Urinary bladder (tissue), 4 donors: ENCODE results near the gene MAP1LC3B. TPM values are rescaled to one million over a fixed set of nuclear protein-coding genes. Genes with fewer than 3 reads are reported as not detected.

Source experiments
- DNase-seq: peaks from one replicate; pipeline ENCODE4 v3.0.0-alpha.2; 2015; ENCODE audit errors: extremely low spot score
- H3K27ac ChIP-seq: one replicate; pipeline ENCODE4 v1.5.1; 2013; ENCODE audit warnings: low read depth, mild to moderate bottlenecking, moderate library complexity
- H3K36me3 ChIP-seq: one replicate; pipeline ENCODE4 v1.6.1; 2013; ENCODE audit warnings: mild to moderate bottlenecking, moderate library complexity; ENCODE audit not compliant: insufficient read depth
- H3K4me1 ChIP-seq: one replicate; pipeline ENCODE4 v1.6.1; 2013; ENCODE audit warnings: mild to moderate bottlenecking, moderate library complexity; ENCODE audit not compliant: insufficient read depth
- H3K4me3 ChIP-seq: one replicate; pipeline ENCODE4 v1.5.1; 2013; ENCODE audit warnings: low read depth, low read length
- WGBS: extraction: QIAGEN DNeasy Blood & Tissue Kit; methylation state at CpG from one replicate; pipeline ENCODE4 v1.1.7; 2013; 5-methylcytosine and 5-hydroxymethylcytosine counted together
- polyA plus RNA-seq: library from polyadenylated mRNA; stranded (reverse); fragments of 200-250 nt; gene quantifications from one replicate; pipeline ENCODE4 v1.2.3, GENCODE V29; 2013
- total RNA-seq: library from RNA; depleted of rRNA; stranded (reverse); fragments of >200 nt; gene quantifications from one replicate; pipeline ENCODE4 v1.2.3, GENCODE V29; 2014
- donor health status: healthy with polysubstance abuse.
- donor health status: healthy.

The MAP1LC3B gene
- total and polyA plus RNA-seq, 2 donors = 27.3 to 68.9 TPM

GRCh38 chr16:87393680-87394055, 1.5 kb downstream of the MAP1LC3B start:
- Histone ChIP-seq H3K36me3 (peaks cover under 1% of the 10 kb centered on the region), H3K4me1 (no peaks in the 10 kb centered on the region), H3K4me3 (peak overlapping the region; percentile 95), H3K27ac (no peak overlapping the region)
- no peak for DNase-seq
- 84% methylated on average over 6 of the region's 6 CpGs for WGBS

GRCh38 chr16:87395181-87395842, 3.2 kb downstream of the MAP1LC3B start:
- Histone ChIP-seq H3K4me3 (no peak overlapping the region), H3K36me3 (peaks cover 6% of the 10 kb centered on the region), H3K27ac (no peak overlapping the region), H3K4me1 (no peaks in the 10 kb centered on the region)
- 69% methylated on average over 7 of the region's 7 CpGs for WGBS
- no peak for DNase-seq

- H3K36me3 ChIP-seq = peaks cover 5% of the 10 kb centered on the region
- H3K27ac ChIP-seq = no peak overlapping the region
- DNase-seq = no peak
- H3K4me1 ChIP-seq = no peaks in the 10 kb centered on the region
- 92% methylated on average over 19 of the region's 19 CpGs for WGBS
- H3K4me3 ChIP-seq = no peak overlapping the region
Measured at GRCh38 chr16:87404764-87405625, 12.9 kb downstream of the MAP1LC3B start.

DNA sequence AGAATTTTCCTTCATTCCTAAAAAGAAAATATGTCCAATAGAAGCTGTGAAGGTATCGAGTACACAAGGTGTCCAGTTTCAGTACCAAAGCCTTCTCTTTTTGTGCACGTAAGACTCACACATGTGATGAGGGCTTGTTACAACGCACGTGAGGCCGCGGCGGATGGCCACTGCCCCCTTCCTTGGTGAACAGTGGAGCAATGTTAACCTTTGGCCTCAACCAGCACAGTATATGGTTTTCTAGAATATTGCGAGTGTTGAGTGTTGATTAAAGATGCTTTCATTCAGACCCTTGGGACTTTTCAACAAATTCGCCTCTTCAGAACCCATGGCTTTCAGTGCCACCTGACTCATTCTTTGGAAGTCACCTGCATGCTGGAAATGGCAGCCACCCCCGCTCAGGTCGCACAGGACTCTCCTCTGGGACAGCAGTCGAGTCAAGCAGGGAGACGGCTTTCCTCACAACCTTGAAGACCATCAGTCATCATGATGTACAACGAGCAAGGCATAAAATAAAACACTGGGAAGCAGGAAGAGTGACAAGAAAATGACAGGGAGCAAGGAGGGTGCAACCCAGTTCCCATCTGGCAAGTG, 14.5 kb downstream of the MAP1LC3B start:
- H3K4me1 ChIP-seq = no peaks in the 10 kb centered on the region
- H3K4me3 ChIP-seq = no peak overlapping the region
- 90% methylated on average over 14 of the region's 14 CpGs for WGBS
- no peak for DNase-seq
- H3K36me3 ChIP-seq = peaks cover 6% of the 10 kb centered on the region
- no peak overlapping the region for H3K27ac ChIP-seq

- Histone ChIP-seq H3K27ac (no peak overlapping the region), H3K4me3 (no peak overlapping the region), H3K36me3 (peaks cover 9% of the 10 kb centered on the region), H3K4me1 (no peaks in the 10 kb centered on the region)
- WGBS = 82% methylated on average over 26 of the region's 26 CpGs
- no peak for DNase-seq
Measured at GRCh38 chr16:87407511-87408112, 15.5 kb downstream of the MAP1LC3B start.

DNA sequence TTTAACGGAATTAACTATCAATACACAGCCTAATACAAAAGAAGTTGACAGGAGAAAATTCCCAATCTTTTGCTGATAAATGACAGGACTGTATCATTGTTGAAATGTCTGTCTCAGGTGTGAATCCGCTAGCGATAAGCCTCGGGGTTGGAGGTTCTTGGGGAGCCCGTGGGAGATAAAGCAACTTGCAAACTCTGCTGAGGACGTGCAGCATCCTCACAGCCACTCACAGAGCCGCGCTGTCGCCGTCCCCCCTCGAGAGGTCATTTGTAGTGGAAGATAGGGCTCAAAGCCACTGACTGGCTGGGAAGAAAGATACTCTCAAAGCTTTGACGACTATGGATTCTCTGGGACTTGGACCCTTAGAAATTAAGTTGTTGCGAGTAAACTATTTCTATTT, 17.0 kb downstream of the MAP1LC3B start:
- Histone ChIP-seq H3K27ac (no peak overlapping the region), H3K4me3 (no peak overlapping the region), H3K36me3 (peaks cover 9% of the 10 kb centered on the region), H3K4me1 (no peaks in the 10 kb centered on the region)
- 70% methylated on average over 13 of the region's 13 CpGs for WGBS
- DNase-seq = no peak

DNA sequence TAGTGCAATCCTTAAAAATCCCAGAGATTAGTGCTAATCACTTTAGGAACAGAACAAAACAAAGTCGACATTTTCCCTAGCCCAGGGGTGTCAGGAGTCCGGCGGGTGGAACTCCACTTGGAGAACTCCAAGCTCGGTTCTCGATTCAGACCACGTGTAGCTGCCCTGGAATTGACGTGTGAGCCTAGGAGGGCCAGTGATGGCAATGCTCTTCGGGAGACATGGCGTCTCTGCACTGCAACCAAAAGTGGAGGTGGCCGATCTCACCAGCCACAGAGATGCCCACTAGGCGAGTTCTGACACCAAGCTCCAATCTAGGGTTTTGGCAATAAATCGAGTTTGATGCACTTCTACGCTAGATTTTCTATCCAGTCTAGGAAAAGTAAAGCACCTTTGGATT, 17.6 kb downstream of the MAP1LC3B start:
- 81% methylated on average over 13 of the region's 13 CpGs for WGBS
- H3K27ac ChIP-seq = no peak overlapping the region
- no peak for DNase-seq
- H3K4me1 ChIP-seq = no peaks in the 10 kb centered on the region
- H3K4me3 ChIP-seq = no peak overlapping the region
- H3K36me3 ChIP-seq = peaks cover 9% of the 10 kb centered on the region

DNA sequence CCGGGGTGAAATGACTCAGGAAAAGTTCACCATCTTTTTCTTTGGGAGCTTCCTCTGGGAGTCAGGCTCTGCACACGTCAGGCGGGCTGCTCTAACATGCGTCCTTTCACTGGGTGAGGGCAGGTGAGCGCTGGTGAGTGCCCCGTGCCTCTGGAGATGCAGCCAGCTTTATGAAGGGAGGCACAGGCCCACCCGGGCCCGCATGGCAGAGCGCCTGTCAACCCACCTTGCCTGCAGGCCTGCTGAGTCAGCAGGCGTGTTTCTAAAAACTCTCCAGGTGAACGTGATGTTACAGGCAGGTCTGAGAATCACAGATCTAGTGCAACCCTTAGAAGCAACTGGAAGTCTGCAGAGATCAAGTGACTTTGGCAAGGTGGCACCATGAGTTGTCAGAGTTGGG, 18.4 kb downstream of the MAP1LC3B start:
- Histone ChIP-seq H3K4me3 (no peak overlapping the region), H3K36me3 (peaks cover 9% of the 10 kb centered on the region), H3K4me1 (no peaks in the 10 kb centered on the region), H3K27ac (no peak overlapping the region)
- no peak for DNase-seq
- 92% methylated on average over 11 of the region's 11 CpGs for WGBS

GRCh38 chr16:87410968-87411367, 18.8 kb downstream of the MAP1LC3B start:
- no peak for DNase-seq
- 84% methylated on average over 14 of the region's 14 CpGs for WGBS
- Histone ChIP-seq H3K4me3 (no peak overlapping the region), H3K27ac (no peak overlapping the region), H3K4me1 (no peaks in the 10 kb centered on the region), H3K36me3 (peaks cover 7% of the 10 kb centered on the region)

DNA sequence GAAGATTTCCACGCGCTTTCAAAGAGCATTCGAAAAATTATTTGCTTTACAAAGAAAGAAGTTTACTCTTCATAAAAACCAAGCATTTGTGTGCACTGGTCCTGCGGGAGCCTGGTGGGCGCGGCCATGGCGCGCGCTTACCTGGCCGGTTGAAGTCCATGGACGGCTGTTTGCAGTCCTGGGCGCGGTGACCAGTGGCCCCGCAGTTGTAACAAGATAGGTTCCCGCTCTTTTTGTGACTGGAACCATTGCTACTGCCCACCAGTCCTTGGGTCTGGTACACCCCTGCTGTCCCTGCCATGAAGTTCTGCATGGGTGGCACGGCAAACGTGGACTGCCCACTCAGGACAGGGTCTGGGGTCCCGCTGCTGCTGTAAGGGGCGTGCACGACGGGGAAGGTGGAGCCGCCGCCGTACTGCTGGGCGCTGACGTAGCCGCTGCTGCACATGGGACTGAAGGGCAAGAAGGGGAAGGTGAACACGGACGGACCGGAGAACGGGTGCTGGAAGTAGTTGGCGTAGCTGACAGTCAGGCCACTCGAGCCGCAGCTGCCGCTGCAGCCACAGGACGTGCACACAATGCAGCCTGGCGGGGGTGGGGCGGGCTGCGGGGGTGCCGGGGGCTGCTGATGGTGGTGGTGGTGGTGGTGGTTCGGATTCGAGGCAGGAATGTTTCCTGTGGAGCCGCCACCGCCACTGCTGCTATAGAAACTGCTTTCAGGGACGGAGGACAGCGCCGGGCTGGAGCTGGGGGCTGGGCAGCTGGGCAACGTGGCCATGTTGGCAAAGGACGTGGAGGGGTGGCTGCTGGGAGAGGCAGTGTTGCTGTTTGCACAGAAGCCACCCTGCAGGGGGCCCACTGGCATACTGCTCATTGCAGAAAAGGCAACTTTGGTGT, 19.5 kb downstream of the MAP1LC3B start:
- 92% methylated on average over 49 of the region's 49 CpGs for WGBS
- Histone ChIP-seq H3K4me1 (no peaks in the 10 kb centered on the region), H3K4me3 (no peak overlapping the region), H3K27ac (no peak overlapping the region), H3K36me3 (peaks cover 7% of the 10 kb centered on the region)
- no peak for DNase-seq

DNA sequence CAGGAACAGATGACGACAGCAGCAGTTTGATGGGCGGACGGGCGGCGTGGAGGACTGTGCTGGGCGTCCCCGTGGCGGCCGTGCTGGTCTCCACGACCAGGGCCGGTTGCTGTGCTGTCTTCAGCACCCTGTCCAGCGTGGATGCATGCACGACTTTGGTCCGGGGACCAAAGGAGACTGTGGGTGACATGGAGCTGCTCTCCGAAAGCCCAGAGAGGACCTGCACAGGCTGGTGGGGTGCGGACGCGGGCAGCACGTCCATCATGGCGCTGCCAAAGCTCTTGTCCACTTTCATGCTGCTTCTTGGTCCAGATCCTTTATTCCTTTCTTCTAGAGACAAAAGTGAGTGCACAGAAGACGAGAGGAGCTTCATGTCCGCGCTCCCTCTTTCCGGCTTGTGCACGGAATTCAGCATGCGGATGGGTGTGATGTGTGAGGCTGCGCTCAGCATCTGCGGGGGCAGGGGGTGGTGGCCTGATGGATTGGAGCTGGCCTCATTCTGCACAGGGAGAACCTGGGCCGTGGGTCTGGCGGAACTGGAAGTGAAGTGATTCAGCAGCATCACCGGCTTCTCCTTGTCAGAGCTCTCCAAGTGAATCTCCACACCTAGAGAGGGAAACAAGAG, 20.3 kb downstream of the MAP1LC3B start:
- WGBS = 91% methylated on average over 31 of the region's 31 CpGs
- H3K36me3 ChIP-seq = peaks cover 7% of the 10 kb centered on the region
- H3K27ac ChIP-seq = no peak overlapping the region
- DNase-seq = no peak
- no peaks in the 10 kb centered on the region for H3K4me1 ChIP-seq
- H3K4me3 ChIP-seq = no peak overlapping the region

DNA sequence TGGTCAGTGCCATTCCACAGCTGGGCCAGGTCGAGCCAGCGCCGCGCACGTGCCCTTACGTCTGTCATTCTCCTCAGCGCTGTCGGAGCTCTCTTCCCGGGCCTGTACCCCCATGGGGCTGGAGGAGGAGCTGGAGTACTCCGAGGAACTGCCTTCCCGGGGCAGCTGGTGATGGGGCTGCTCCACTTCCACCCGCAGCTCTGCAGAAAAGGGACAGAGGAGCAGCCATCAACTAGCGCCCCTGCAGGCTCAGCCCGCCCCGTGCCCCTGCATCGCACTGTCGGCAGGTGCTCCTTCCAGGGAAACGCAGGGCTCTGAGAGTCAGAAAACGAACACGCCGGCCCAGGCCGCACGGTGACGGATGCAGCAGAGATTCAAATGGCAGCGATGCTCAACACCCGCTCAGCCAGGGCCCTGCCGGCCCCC, 20.9 kb downstream of the MAP1LC3B start:
- Histone ChIP-seq H3K27ac (no peak overlapping the region), H3K36me3 (peaks cover 7% of the 10 kb centered on the region), H3K4me1 (no peaks in the 10 kb centered on the region), H3K4me3 (no peak overlapping the region)
- 87% methylated on average over 27 of the region's 27 CpGs for whole genome bisulfite sequencing
- DNase-seq = no peak
